Measurements from ENCODE around the gene CNTN5.
"Not testable (repeated sequence)": the region's sequence is repeated elsewhere in the genome, so short reads cannot be mapped to it uniquely, and the experiment has no call there.

Gene CNTN5

DNA sequence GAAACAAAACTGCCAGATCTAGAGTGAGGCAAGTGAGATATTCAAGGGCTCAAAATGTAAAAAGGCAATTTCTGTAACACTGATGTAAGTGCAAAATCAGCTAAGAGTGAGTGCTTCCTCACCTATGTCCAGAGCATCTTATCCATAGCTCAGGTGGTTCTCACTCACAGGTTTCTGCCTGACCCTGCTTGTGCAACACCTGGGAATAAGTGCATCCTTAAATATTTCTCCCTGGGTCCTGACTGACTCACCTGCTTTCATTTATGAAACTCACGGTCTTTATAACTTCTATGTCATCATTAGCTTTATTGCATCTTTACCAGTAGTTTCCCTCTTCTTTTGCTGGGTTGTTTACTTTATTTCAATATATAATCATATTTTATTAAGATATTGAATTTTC lies 260.6 kb downstream of the CNTN5 start:
- no peaks in the 10 kb centered on the region for H3K4me1 Mint-ChIP-seq
- no peaks in the 10 kb centered on the region for H3K36me3 Mint-ChIP-seq
- DNase-seq (ENCODE audit: low spot score in 2 of 2): no peak
- no peak for ATAC-seq
- no peak overlapping the region for H3K4me3 Mint-ChIP-seq
- no peak overlapping the region for H3K27ac Mint-ChIP-seq
- H3K9me3 Mint-ChIP-seq: peaks cover 12% of the 10 kb centered on the region

DNA sequence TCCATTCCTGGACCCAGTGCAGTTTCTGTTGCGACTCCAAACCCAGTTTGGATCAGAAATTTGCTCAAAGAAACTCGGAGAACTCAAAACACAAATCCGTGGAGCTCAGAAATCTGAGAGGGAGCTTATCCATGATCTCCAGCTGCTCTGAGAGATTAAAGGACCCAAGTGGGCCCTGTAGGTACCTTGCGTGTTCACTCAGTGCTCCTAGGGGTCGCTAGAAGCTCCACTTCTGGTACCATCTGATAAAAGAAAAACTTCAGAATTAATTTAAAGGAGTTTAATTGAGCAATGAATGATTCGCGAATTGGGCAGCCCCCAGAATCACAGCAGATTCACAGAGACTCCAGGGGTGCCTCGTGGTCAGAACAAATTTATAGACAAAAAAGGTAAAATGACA lies 277.2 kb downstream of the CNTN5 start:
- not testable (repeated sequence) for ATAC-seq; H3K27ac Mint-ChIP-seq; H3K4me3 Mint-ChIP-seq; DNase-seq (ENCODE audit: low spot score in 2 of 2); H3K4me1 Mint-ChIP-seq; H3K36me3 Mint-ChIP-seq
- peaks cover 16% of the 10 kb centered on the region for H3K9me3 Mint-ChIP-seq

DNA sequence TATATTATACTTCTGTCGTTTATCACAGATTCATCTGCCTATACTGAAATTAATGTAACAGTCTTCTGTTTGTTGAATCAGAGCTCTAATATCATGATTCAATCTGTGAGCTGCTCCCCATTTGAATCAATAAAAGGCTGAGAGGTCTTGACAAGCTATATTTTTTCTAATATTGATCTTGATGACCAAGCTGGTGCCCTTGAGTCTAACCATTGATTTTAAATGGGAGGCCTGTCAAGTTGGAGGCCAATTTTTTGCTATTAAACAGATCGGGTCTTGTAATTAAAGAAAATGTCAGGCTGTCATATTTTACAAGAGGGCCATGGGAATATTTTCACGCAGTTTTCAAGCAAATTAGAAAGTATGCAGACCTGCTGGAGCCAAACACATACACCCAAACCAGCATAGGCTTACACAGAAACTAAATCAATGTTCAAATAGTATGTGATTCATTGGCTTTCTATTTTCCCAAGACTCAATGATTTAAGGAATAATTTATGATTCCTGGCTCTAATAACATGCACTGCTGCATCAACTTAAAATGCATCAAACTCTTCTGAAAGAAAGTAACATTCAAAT lies 286.9 kb downstream of the CNTN5 start:
- Mint-ChIP-seq H3K4me1 (no peaks in the 10 kb centered on the region), H3K9me3 (peaks cover 10% of the 10 kb centered on the region), H3K27ac (no peak overlapping the region), H3K36me3 (no peaks in the 10 kb centered on the region), H3K4me3 (no peak overlapping the region)
- no peak for DNase-seq (ENCODE audit: low spot score in 2 of 2)
- ATAC-seq: no peak

DNA sequence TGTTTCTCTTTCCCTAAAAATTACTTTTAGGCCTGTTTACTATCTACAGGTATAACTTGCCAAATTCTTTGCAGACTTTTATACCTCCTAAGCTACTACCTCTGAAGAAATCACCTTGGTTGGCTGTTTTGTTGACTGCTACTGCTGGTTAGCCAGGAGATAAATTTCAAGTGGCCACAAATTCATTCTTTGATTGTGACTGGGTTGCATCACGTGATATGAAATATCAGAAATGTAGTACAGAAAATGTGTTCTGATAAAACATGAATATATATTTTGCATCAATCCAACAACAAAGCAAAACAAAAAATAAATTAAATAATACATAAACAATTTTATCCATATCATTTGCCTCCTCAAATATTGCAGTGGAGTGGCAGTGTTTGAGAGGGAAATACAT lies 291.1 kb downstream of the CNTN5 start:
- no peaks in the 10 kb centered on the region for H3K4me1 Mint-ChIP-seq
- H3K9me3 Mint-ChIP-seq: peaks cover 20% of the 10 kb centered on the region
- no peak overlapping the region for H3K27ac Mint-ChIP-seq

DNA sequence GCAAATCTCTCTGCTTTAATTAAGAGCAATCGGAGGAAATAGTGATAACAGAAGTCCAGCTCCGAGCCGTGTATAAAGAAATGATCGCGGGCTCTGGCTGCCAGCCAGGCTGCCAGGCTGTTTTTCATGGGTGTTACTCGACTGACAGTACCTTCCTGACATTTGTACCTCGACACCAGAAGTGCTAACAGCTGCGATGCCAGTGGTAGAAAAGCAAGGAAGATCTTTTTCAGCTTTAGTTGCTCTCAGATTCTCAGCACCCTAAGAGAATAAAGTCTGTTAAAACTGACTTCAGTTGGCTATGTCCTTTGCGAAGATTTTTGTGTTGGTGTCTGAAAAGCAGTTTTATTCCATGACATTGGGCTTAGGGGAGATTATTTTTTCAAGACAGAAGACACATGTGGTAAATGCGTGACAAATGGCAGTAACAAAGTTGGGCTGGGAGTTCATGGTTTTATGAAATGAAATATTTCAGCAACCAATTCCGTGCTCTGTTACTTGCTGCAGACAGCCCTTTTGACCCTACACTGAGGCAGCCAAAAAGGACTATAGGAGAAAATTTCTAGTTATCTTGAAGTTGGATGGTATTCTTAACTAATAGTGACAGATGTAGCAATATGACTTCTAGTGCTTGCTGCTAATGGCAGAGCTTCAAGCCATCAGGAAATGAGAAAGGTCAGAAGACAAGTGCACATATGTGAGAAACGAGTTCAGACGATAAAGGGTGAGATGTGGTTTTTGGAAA lies 296.2 kb downstream of the CNTN5 start:
- ATAC-seq (no peak), DNase-seq (ENCODE audit: low spot score in 2 of 2) (no peak)
- Mint-ChIP-seq H3K4me1 (no peaks in the 10 kb centered on the region), H3K27ac (no peak overlapping the region), H3K9me3 (peaks cover 19% of the 10 kb centered on the region), H3K36me3 (no peaks in the 10 kb centered on the region), H3K4me3 (no peak overlapping the region)

More for the DNA sequence above, 291.1 kb downstream of the CNTN5 start:
- Mint-ChIP-seq H3K4me3 (no peak overlapping the region), H3K36me3 (no peaks in the 10 kb centered on the region)
- no peak for ATAC-seq
- DNase-seq (ENCODE audit: low spot score in 2 of 2): no peak

DNA sequence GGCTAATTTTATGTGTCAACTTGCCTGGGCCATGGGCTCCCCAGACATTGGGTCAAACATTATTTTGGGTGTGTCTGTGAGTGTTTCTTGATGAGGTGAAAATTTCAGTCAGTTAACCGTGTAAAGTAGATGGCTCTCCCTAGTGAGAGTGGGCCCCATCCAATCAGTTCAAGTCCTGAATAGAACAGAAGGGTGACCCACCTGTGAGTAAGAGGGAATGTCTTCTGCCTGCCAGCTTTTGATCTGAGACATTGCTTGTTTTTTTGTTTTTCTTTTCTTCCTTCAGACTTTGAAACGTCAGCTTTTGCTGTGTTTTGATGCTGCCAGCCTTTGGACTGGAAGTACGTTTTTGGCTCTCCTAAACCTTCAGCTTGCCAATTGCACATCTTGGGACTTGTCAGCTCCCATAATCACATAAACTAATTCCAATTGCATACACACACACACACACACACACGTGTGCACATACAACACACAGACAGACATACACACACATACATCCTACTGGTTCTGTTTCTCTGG lies 300.1 kb downstream of the CNTN5 start:
- peaks cover 13% of the 10 kb centered on the region for H3K9me3 Mint-ChIP-seq
- no peaks in the 10 kb centered on the region for H3K4me1 Mint-ChIP-seq
- DNase-seq (ENCODE audit: low spot score in 2 of 2) (no peak), ATAC-seq (no peak)
- H3K4me3 Mint-ChIP-seq: no peak overlapping the region
- H3K27ac Mint-ChIP-seq: no peak overlapping the region
- H3K36me3 Mint-ChIP-seq: no peaks in the 10 kb centered on the region

DNA sequence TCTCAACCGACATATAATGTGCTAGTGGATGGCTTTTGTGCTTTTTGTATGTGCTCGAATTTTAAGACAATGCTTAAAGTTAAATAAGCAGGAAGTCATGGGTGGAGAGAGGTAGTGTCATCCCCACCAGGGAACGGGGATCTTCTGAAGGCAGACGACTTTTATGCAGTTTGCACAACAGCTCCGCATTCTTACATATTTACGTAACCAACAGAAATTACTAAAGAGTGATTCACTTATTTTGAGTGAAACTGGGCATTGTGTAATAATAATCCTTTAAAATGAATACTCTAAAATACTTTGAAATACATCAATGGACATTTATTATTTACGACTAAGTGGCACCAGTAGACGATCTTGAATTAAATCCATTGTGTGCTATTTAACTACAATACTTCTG lies 305.1 kb downstream of the CNTN5 start:
- no peaks in the 10 kb centered on the region for H3K4me1 Mint-ChIP-seq
- DNase-seq (ENCODE audit: low spot score in 2 of 2): no peak
- peaks cover 14% of the 10 kb centered on the region for H3K9me3 Mint-ChIP-seq
- H3K36me3 Mint-ChIP-seq: no peaks in the 10 kb centered on the region
- no peak for ATAC-seq
- H3K4me3 Mint-ChIP-seq: no peak overlapping the region
- no peak overlapping the region for H3K27ac Mint-ChIP-seq

DNA sequence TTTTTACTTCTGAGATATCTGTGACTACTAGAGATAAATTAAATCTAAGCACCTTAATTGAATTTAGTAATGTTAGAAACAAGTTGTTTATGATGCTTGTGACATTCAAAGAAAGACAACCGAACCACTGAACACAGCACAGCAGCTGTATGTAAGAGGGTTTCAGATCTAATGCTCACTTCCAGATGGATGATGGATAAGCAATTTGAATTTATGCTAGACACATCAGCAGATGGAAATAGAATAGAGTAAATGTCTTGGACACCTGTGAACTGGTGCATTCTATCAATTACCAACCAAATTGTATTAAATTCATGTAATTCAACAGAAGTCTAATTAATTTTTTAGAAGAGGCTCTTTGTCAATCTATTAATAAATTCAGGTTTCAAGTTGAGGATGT lies 306.3 kb downstream of the CNTN5 start:
- Mint-ChIP-seq H3K9me3 (peaks cover 10% of the 10 kb centered on the region), H3K4me1 (no peaks in the 10 kb centered on the region), H3K36me3 (no peaks in the 10 kb centered on the region), H3K27ac (no peak overlapping the region), H3K4me3 (no peak overlapping the region)
- no peak for ATAC-seq
- DNase-seq (ENCODE audit: low spot score in 2 of 2): no peak

DNA sequence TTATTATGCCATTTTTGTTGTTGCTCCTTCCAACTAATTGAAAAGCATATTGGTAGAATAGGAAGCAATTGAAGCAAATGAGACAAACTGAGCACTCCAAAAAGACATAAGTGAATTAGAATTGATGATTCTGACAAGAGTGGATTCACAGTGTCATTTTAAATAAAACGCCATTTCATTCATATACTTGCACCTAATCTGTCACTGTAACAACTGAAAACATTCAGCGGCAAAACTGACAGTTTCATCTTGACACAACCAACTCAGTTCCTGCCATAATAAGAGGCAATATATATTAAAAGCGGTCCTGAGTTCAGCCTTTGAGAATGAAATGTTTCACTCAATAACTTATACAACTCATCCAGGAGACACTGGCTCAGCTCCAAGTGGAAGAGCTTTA lies 306.8 kb downstream of the CNTN5 start:
- ATAC-seq: no peak
- DNase-seq (ENCODE audit: low spot score in 2 of 2): no peak
- H3K4me1 Mint-ChIP-seq: no peaks in the 10 kb centered on the region
- H3K4me3 Mint-ChIP-seq: no peak overlapping the region
- H3K27ac Mint-ChIP-seq: no peak overlapping the region
- H3K36me3 Mint-ChIP-seq: no peaks in the 10 kb centered on the region
- peaks cover 14% of the 10 kb centered on the region for H3K9me3 Mint-ChIP-seq

DNA sequence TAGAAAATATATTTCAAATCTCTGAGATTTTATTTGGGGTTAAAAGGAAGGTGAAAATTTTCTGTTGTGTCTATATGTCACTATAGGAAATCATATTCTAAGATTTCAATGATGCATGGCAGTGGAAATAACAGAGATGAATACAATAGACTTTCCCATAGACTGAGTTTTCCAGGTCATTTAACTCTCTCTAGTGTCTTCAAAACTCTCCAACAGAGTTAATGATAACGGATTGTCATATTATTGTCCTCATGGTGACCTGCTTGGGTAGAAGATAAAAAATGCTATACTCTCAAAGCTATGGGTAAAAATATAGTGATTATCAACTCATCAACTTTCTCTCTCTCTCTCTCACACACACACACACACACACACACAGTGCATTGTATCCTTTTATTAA lies 312.9 kb downstream of the CNTN5 start:
- Mint-ChIP-seq H3K4me1 (no peaks in the 10 kb centered on the region), H3K36me3 (no peaks in the 10 kb centered on the region), H3K4me3 (no peak overlapping the region), H3K27ac (no peak overlapping the region), H3K9me3 (peaks cover 13% of the 10 kb centered on the region)
- DNase-seq (ENCODE audit: low spot score in 2 of 2) (no peak), ATAC-seq (no peak)

DNA sequence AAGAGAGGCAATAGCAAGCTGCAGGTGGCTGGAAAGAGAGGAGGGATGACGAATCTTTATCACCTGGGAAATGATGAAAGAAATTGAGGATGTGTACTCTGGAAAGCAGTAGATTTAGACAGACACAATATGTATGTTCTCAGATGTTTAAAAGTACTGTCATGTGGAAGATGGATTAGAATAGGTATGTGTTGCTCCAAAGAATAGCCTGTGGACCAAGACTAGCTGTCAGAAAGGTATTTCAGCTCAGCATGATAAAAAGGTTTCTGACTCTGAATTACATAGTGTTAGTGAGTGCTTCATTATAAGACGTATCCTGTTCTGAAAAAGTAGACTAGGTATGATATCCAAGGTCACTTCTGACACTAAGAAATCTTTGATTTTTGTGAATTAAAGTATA lies 322.4 kb downstream of the CNTN5 start:
- no peaks in the 10 kb centered on the region for H3K4me1 Mint-ChIP-seq
- H3K27ac Mint-ChIP-seq: no peak overlapping the region
- no peaks in the 10 kb centered on the region for H3K36me3 Mint-ChIP-seq
- no peak for DNase-seq (ENCODE audit: low spot score in 2 of 2)
- no peak for ATAC-seq
- peaks cover 24% of the 10 kb centered on the region for H3K9me3 Mint-ChIP-seq
- no peak overlapping the region for H3K4me3 Mint-ChIP-seq

DNA sequence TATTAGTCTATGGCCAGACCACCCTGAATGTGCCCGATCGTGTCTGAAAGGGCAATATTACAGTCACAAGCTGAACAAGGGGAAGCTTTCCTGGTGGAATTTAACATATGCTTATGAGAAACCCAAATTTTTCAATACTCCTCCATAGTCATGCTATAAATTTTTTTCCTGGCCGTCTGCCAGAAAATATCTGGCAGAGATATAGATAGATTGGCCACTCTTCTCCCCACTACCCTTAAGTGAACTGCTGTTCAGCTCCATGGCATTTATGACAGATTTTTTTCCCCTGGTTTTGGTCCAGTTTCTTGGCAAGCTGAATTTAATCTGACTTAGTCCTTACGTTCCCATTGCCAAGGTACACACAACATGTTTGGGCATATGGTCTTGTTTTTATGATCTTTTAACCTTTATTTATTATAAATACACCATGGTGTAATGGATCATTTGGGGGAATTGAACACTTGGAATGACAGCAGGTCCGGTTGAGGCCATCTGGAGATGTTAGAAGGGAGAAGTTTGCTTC lies 328.5 kb downstream of the CNTN5 start:
- H3K9me3 Mint-ChIP-seq: peaks cover 10% of the 10 kb centered on the region
- H3K4me3 Mint-ChIP-seq: no peak overlapping the region
- no peak for ATAC-seq
- DNase-seq (ENCODE audit: low spot score in 2 of 2): no peak
- no peaks in the 10 kb centered on the region for H3K4me1 Mint-ChIP-seq
- no peak overlapping the region for H3K27ac Mint-ChIP-seq
- H3K36me3 Mint-ChIP-seq: no peaks in the 10 kb centered on the region

DNA sequence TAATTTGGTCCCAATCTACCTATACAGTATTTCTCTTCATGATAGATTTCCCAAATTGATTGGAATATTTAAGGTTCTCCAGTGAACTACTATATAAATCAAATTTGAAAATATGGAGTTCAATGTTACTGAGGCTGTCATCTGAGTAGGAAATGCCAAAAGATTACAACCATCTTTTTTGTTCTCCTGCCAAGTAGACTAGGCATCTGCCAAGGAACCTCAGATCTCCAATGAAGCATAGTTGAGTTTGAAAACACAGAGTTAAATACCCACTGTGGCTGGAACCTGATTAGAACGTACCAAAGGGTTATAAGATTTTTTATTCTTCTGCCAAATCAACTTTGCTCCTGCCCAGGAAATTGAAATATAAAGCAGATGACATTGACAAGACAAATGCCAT lies 330.9 kb downstream of the CNTN5 start:
- DNase-seq (ENCODE audit: low spot score in 2 of 2): no peak
- Mint-ChIP-seq H3K9me3 (peaks cover 13% of the 10 kb centered on the region), H3K4me1 (no peaks in the 10 kb centered on the region), H3K36me3 (no peaks in the 10 kb centered on the region), H3K4me3 (no peak overlapping the region), H3K27ac (no peak overlapping the region)
- ATAC-seq: no peak

DNA sequence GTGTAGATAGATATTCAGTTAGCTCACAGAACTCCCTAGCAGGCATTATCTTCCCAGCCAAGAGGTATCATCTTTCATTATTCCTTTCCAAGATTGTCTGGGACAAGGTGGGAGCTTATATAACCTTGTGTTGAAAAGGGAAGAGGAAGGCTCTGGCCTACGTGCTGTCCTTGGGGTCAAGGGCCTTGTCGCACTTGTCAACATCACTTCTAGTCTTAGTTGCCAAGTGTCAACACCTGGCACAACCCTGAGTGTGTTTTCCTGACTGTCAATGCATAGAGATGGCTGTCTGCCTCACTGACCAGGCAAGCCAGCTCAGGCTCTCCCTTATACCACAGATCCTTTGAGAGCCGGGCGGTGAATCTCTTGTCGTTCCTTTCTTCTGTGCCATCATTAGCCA lies 331.9 kb downstream of the CNTN5 start:
- DNase-seq (ENCODE audit: low spot score in 2 of 2): no peak
- Mint-ChIP-seq H3K9me3 (peaks cover 16% of the 10 kb centered on the region), H3K4me3 (no peak overlapping the region), H3K36me3 (no peaks in the 10 kb centered on the region), H3K4me1 (no peaks in the 10 kb centered on the region), H3K27ac (no peak overlapping the region)
- no peak for ATAC-seq

DNA sequence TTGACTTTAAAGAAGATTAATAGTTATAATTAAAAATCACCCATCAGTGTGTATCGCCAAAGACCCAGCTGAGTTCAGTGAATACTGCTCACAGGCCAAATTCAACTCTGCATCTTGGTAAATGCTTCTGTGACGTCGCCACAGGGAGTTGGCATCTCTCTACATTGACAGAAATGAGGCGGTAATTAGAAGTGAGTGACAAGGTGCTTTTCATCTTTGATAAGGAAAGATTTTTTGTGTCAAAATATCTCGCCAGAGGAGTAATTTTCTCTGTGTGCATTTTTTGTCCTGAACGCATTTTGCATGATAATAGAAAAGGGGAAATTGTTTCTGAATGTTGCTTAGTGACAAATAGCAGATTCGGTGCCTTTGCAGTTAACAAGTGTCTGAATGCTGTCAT lies 345.8 kb downstream of the CNTN5 start:
- H3K27ac Mint-ChIP-seq: no peak overlapping the region
- H3K36me3 Mint-ChIP-seq: no peaks in the 10 kb centered on the region
- ATAC-seq (no peak), DNase-seq (ENCODE audit: low spot score in 2 of 2) (no peak)
- no peaks in the 10 kb centered on the region for H3K4me1 Mint-ChIP-seq
- no peak overlapping the region for H3K4me3 Mint-ChIP-seq
- peaks cover 15% of the 10 kb centered on the region for H3K9me3 Mint-ChIP-seq

DNA sequence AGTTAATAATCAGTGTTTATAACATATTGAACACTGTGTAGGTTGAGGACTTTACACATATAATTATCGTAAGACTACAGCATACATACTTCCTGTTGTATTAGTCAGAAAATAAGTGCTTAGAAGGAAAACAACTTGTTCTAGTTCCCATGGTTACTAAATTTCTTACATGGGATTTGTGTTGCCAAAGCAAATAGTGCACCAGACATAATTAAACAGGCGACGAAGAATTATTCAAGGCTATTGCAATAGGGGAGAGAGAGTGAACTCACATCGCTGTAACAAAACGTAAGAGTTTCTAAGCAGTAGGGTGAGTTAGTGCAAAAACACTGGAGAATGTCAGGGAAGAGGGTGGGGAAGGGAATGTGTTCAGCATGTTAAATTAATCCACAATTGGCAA lies 347.8 kb downstream of the CNTN5 start:
- no peak for ATAC-seq
- no peak for DNase-seq (ENCODE audit: low spot score in 2 of 2)
- no peaks in the 10 kb centered on the region for H3K36me3 Mint-ChIP-seq
- no peak overlapping the region for H3K27ac Mint-ChIP-seq
- no peaks in the 10 kb centered on the region for H3K4me1 Mint-ChIP-seq
- peaks cover 12% of the 10 kb centered on the region for H3K9me3 Mint-ChIP-seq
- no peak overlapping the region for H3K4me3 Mint-ChIP-seq
